ENCODE measurements around the gene CREB5. TPM values are rescaled to one million over a fixed set of nuclear protein-coding genes. Genes with fewer than 3 reads are reported as not detected.

Gene CREB5
- total and polyA plus RNA-seq, 2 experiments from 2014 or later = 2.4 to 4.4 TPM

DNA sequence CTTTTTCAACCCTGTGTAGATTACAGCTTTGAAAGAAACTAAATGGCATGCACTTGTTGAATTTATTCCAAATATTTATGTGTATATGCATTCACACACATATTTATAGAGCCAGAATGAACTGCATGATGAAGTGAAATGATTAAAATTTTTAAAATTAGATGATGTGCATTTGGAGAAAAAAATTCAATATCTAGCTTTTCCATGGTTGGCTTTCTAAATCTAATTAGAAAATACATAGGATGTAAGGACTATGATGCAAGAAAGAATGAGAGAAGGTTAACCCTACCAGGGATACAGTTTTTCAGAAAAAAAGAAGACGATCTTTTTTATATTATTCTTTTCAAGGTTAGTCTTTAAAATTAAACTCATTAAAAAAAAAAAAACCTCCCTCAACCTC is 341.3 kb downstream of the CREB5 start:
- no peaks in the 10 kb centered on the region for H3K27me3 Mint-ChIP-seq (ENCODE audit: insufficient read depth, low read depth, poor library complexity)
- Histone ChIP-seq H3K4me2 (no peak overlapping the region), H3K4me3 (no peak overlapping the region), H2AFZ (no peak overlapping the region), H3K27ac (ENCODE audit: low read depth) (no peak overlapping the region), H3K36me3 (ENCODE audit: insufficient read depth) (no peaks in the 10 kb centered on the region), H3F3A (replicated peaks; ENCODE audit: low read depth) (no peaks in the 10 kb centered on the region), H4K20me1 (replicated peaks; ENCODE audit: insufficient read depth) (no peaks in the 10 kb centered on the region), H3K79me2 (replicated peaks; ENCODE audit: insufficient read depth) (no peaks in the 10 kb centered on the region), H3K9me2 (ENCODE audit: insufficient read depth) (no peaks in the 10 kb centered on the region; the same call in 1 of the 2 replicates), H3K27me3 (ENCODE audit: insufficient read depth) (no peaks in the 10 kb centered on the region), H3K4me1 (ENCODE audit: insufficient read depth) (no peaks in the 10 kb centered on the region)
- H3K4me1 Mint-ChIP-seq = peaks cover 8% of the 10 kb centered on the region; the same call in 2 of the 3 replicates
- H3K27ac Mint-ChIP-seq = no peak overlapping the region
- no peaks in the 10 kb centered on the region for H3K9me3 Mint-ChIP-seq
- TF ChIP-seq EZH2 (IDR thresholded peaks at IDR 0.05; ENCODE audit: low read depth, unreplicated experiment) (no peak), STAT1 (IDR thresholded peaks at IDR 0.05; ENCODE audit: unreplicated experiment) (no peak), ETS1 (IDR thresholded peaks at IDR 0.05) (no peak), ZNF331 (CRISPR knock-in tag; IDR thresholded peaks at IDR 0.05; ENCODE audit: low read depth) (no peak), CTCF (conservative IDR thresholded peaks at IDR 0.05; ENCODE audit: low read depth in 2 of 2) (no peak), ZNF114 (CRISPR knock-in tag; IDR thresholded peaks at IDR 0.05) (no peak), CREB1 (CRISPR knock-in tag; IDR thresholded peaks at IDR 0.05; ENCODE audit: low read depth) (no peak), NANOG (IDR thresholded peaks at IDR 0.05; ENCODE audit: borderline replicate concordance) (no peak), POLR2AphosphoS5 (IDR thresholded peaks at IDR 0.05; ENCODE audit: low read depth) (no peak), EZH2phosphoT487 (IDR thresholded peaks at IDR 0.05; ENCODE audit: unreplicated experiment) (no peak)
- TF ChIP-seq, protein P1, sequence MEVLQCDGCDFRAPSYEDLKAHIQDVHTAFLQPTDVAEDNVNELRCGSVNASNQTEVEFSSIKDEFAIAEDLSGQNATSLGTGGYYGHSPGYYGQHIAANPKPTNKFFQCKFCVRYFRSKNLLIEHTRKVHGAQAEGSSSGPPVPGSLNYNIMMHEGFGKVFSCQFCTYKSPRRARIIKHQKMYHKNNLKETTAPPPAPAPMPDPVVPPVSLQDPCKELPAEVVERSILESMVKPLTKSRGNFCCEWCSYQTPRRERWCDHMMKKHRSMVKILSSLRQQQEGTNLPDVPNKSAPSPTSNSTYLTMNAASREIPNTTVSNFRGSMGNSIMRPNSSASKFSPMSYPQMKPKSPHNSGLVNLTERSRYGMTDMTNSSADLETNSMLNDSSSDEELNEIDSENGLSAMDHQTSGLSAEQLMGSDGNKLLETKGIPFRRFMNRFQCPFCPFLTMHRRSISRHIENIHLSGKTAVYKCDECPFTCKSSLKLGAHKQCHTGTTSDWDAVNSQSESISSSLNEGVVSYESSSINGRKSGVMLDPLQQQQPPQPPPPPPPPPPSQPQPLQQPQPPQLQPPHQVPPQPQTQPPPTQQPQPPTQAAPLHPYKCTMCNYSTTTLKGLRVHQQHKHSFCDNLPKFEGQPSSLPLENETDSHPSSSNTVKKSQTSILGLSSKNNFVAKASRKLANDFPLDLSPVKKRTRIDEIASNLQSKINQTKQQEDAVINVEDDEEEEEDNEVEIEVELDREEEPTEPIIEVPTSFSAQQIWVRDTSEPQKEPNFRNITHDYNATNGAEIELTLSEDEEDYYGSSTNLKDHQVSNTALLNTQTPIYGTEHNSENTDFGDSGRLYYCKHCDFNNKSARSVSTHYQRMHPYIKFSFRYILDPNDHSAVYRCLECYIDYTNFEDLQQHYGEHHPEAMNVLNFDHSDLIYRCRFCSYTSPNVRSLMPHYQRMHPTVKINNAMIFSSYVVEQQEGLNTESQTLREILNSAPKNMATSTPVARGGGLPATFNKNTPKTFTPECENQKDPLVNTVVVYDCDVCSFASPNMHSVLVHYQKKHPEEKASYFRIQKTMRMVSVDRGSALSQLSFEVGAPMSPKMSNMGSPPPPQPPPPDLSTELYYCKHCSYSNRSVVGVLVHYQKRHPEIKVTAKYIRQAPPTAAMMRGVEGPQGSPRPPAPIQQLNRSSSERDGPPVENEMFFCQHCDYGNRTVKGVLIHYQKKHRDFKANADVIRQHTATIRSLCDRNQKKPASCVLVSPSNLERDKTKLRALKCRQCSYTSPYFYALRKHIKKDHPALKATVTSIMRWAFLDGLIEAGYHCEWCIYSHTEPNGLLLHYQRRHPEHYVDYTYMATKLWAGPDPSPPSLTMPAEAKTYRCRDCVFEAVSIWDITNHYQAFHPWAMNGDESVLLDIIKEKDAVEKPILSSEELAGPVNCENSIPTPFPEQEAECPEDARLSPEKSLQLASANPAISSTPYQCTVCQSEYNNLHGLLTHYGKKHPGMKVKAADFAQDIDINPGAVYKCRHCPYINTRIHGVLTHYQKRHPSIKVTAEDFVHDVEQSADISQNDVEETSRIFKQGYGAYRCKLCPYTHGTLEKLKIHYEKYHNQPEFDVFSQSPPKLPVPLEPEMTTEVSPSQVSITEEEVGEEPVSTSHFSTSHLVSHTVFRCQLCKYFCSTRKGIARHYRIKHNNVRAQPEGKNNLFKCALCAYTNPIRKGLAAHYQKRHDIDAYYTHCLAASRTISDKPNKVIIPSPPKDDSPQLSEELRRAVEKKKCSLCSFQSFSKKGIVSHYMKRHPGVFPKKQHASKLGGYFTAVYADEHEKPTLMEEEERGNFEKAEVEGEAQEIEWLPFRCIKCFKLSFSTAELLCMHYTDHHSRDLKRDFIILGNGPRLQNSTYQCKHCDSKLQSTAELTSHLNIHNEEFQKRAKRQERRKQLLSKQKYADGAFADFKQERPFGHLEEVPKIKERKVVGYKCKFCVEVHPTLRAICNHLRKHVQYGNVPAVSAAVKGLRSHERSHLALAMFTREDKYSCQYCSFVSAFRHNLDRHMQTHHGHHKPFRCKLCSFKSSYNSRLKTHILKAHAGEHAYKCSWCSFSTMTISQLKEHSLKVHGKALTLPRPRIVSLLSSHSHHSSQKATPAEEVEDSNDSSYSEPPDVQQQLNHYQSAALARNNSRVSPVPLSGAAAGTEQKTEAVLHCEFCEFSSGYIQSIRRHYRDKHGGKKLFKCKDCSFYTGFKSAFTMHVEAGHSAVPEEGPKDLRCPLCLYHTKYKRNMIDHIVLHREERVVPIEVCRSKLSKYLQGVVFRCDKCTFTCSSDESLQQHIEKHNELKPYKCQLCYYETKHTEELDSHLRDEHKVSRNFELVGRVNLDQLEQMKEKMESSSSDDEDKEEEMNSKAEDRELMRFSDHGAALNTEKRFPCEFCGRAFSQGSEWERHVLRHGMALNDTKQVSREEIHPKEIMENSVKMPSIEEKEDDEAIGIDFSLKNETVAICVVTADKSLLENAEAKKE (CRISPR knock-in tag; IDR thresholded peaks at IDR 0.05) = no peak
- TF ChIP-seq, protein P2, sequence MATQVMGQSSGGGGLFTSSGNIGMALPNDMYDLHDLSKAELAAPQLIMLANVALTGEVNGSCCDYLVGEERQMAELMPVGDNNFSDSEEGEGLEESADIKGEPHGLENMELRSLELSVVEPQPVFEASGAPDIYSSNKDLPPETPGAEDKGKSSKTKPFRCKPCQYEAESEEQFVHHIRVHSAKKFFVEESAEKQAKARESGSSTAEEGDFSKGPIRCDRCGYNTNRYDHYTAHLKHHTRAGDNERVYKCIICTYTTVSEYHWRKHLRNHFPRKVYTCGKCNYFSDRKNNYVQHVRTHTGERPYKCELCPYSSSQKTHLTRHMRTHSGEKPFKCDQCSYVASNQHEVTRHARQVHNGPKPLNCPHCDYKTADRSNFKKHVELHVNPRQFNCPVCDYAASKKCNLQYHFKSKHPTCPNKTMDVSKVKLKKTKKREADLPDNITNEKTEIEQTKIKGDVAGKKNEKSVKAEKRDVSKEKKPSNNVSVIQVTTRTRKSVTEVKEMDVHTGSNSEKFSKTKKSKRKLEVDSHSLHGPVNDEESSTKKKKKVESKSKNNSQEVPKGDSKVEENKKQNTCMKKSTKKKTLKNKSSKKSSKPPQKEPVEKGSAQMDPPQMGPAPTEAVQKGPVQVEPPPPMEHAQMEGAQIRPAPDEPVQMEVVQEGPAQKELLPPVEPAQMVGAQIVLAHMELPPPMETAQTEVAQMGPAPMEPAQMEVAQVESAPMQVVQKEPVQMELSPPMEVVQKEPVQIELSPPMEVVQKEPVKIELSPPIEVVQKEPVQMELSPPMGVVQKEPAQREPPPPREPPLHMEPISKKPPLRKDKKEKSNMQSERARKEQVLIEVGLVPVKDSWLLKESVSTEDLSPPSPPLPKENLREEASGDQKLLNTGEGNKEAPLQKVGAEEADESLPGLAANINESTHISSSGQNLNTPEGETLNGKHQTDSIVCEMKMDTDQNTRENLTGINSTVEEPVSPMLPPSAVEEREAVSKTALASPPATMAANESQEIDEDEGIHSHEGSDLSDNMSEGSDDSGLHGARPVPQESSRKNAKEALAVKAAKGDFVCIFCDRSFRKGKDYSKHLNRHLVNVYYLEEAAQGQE (IDR thresholded peaks at IDR 0.05; ENCODE audit: unreplicated experiment) = no peak
- H3K4me3 Mint-ChIP-seq = no peak overlapping the region
- no peaks in the 10 kb centered on the region for H3K36me3 Mint-ChIP-seq (ENCODE audit: low read depth)
- DNase-seq (ENCODE audit: low spot score) = no peak
- ATAC-seq = no peak
